ENCODE data around the gene SLC27A3.

Gene SLC27A3

DNA sequence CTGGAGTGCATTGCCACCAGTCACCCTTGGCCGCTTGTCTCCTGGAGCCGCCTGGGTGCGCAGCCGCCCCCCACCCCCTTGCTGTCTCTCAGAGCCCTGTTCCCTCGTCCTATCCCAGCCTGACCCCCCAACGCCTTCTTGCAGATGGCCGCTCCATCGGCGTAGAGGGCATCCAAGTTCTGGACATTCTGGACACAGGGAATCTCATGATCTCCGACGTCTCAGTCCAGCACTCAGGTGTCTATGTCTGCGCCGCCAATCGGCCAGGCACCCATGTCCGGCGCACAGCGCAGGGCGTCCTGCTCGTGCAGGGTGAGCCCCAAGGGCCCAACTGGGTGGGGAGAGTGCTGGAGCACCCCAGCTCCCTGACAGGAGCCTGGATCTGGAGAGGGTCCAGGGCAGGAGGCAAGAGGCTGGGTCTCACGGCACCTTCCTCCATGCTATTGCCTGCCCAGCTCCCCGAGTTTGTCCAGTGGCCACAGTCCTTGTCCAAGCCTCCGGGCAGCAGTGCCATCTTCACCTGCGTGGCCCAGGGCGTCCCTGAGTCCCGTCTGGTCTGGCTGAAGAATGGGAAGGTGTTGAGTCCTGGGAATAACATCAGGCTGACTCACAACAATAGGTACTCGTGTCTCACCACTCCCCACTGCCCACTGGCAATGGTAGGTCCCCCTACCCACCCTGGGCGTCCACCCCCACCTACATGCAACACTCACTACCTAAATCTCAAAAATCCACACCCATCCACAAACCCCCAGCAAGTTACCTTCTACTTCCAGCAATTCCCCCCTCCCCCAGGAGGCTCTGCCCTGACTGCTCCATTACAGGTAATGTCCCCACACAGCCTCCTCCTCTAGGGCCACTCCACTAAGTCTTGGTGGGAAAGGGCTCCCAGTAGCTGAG is 24.6 kb downstream of the SLC27A3 start:
- no peak for DNase-seq (ENCODE audit: low spot score)

DNA sequence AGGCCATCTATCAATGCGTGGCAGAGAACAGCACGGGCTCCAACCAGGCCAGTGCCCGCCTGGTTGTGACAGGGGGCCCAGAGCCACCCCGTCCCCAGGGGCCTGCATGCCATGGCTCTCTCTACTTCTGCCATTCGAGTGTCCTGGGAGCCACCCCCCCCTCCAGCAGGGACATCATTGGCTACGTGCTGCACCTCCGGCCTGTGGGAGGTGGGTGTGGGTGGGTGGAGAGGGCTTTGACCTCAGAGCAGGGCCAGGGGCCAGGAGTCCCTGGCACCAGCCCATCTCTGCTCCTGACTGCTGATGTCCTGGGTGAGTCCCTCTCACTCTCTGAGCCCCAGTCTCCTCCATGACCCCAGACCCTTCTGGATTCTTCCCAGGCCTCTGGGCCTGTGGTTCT is 25.3 kb downstream of the SLC27A3 start:
- no peak for DNase-seq (ENCODE audit: low spot score)

DNA sequence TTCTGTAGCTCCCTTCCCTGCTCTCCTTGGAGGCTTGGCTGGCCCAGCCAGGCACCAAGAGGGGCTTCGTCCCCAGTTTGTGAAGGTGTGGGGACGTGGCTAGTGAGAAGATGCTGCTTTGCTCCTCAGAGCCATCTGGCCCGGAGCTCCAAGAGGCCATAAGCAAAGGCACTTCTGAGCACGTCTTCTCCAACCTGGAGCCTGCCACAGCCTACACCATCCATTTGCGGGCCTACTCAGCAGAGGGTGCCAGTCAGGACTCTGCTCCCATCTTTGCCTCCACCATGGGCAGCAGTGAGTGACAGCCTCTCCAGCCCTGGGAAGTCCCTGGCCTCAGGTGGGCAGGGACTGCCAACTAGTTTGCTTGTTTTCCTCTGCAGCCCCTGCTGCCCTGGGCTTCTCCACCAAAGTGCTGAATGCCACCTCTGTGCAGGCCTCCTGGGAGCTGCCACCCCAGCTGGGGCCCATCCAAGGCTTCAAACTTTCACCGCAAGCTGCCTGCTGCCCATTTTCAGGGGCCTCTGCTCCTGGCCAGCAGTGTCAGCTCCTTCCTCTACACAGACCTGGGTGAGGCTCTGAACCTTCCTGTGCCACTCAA is 25.9 kb downstream of the SLC27A3 start:
- no peak for DNase-seq (ENCODE audit: low spot score)

DNA sequence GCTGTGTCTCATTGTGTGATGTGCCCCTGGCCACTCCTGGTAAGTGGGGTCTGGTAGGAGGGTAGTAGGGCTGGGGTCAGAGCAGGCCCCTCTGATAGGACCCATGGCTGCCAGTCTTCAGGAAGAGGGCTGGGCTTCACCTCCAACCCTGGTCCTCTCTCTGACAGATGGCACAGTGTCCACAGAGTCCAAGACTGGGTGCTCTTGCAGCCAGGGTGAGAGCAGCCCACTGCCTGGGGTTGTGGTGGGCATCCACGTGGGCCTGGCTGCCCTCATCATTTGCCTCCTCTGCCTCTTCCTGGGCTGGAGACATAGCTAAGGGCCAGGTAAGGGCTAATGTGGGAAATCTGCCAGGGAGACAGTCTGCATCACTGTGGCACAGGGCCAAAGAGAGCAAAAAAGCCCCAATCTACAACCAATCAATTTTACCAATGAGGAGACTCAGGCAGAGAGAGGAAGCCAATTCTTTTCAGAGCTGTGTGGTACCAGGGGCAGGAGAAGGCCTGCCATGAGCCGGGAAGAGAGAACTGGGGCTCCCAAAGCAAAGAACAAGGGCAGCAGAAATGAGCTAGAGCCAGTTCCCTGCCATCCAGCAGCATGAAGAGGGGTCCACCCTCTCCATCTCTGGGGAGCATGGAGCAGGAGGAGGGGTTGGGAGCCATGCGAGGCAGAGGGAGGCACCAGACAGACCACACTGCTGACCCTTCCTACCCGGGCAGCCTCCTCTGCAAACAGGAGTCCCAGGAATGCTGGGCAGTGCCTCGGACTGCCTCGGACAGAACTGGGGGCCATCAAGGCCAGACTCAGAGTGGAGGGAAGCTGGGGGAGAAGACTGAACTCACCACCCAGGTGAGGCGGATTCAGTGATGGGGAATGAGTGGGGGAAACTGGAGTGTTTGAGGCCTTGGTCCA is 26.8 kb downstream of the SLC27A3 start:
- DNase-seq (ENCODE audit: low spot score) = no peak

DNA sequence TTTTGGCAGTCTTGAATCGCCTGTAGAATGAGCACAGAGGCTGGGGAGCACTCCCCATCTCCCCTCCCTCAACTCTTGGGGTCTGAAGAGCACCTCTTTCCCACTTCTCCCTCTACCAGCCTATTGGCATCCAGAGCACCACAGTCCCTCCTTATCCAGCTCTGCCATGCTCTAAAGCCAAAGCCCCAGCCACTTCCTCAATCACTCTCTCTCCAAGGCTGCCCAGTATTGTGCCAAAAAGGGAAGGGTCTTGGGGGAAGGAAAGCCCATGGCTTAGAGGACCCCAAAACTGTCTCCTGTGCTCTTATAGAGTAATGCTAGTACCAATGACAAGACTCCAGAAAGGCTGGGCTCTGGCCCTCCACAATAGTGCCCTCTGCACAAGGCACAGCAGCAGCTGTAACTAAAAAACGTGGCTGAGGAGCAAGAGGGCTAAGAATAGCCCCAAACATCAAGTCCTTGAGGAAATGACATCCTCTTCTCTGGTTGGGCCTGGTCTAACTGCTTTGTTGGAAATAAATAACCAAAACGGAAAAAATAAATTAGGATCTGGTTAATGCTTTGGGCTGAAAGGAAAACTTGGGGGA is 28.4 kb downstream of the SLC27A3 start:
- DNase-seq (ENCODE audit: low spot score) = no peak

DNA sequence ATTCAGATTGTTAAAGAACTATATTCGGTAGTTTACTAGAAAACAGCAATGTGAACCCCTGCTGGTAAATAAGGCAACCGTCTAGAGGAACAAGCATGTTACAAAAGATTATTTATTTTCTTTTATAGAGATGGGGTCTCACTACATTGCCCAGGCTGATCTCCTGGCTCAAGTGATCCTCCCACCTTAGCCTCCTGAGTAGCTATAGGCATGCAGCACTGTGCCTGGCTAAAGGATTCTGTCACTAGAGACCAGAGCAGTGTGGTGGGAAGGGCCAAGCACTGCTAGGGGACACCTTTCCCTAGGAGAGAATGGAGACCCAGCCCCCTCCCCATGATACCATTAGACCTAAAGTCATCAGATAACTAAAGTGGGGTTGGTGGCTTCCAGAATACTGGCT is 28.9 kb downstream of the SLC27A3 start:
- DNase-seq (ENCODE audit: low spot score) = no peak

DNA sequence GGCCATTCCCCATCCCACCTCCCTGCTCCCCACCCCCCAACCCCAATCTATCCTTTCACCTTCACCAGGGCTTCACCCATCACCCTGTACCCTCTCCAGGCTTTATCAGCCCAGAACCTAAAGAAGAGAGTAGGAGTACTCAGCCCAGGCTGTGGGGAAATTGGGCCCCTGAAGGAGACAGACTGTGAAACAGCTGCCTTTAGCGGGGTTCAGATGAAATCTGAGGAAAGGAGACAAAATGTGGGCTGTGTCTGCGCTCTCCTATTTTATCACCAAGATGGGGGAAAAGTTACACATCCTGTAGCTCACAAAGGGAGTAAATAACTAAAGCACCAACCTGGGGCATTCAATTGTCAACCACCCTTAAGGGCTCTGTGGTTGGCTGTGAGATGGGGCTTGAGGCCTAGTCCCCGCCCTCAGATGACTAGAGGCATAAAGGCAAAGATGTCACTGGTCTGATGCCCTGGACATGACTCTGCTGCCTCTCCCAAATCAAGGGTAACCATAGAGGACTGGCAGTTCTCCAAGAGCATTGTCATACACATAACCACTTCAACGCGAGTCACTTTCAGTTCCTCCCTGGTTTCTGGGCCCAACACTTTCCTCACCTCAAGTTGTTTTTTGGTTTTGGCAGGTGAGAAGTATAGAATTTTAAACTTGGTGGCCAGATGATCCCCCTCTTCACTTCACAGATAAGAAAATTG is 30.0 kb downstream of the SLC27A3 start:
- DNase-seq (ENCODE audit: low spot score) = peak; percentile 68

DNA sequence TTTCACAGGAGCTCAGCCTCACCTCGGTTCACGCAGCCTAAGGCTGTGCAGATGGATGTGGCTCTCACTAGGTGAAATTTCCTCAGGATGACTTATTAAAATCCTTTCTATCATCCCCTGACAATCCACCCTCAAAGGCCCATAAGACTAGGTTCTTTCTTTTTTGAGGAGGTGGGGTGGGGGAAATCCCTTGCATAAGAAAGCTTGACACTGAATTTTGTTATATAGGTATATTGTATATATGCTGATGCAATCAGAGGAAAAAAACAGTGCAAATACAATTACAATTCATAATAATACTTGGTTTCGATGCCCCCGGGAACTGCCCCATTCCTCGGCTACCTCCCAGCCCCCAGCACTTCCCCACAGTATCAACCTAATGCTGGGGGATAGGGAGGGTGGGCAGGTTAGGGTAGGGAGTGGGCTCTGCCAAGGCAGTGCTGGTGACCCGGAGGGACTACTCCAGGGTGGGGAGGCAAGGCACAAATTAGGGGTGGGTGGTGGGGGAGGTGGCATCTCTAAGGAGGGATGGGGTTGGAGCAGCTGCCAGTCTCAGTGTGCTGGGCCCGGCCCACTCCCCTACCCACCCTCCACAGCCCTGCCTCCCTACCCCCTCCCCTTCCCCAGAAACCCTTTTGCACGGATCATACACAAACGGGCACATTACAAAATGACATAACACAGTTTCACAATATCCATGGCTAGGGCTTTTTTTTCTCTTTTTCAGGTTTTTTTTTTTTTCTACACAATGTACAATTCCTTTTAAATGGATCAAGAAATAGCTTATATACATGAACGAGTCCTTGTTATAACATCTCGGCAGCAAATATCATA is 30.9 kb downstream of the SLC27A3 start:
- DNase-seq (ENCODE audit: low spot score) = no peak

DNA sequence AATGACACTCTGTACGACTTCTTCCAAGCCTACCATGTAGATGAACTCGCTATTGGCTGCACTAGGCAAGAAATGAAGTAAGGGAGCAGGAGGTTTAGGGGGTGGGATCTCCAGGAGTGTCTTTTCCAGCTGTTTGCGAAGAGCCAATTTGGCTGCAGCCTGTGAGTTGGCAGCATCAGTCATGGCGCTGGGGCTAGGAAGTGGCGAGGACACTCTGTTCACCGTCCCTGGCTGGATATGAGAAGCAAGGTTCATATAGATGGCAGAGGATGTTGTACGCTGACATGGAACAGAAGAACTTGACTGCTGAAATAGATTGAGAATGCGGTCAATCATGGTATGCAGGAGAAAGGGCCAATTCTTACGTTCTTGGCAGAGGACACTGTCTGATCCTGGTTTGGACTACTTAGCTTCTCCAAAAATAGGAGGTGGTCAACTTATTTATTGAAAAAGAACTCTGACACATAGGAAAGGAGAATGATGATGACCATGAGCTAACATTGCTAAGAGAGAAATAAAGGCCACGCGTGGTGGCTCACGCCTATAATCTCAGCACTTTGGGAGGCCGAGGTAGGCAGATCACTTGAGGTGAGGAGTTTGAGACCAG is 41.2 kb downstream of the SLC27A3 start:
- no peak for DNase-seq (ENCODE audit: low spot score)

DNA sequence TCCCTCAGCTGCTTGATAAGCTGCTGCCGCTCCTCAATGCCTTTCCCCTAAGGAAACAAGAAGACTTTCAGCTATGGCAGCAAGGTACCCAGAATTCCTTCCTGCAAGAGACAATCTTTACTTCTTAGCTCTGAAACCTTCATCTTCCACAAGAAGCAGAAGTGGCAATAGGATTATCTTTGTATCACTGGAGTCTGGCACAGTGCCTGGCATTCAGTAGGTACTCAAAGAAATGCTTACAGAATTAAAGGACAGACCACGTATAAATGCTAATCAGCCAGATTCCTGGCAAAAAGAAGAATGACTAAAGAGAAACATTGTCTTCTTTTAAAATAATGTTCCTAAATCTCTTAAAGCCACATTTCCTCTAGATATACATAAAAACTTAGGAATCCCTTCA is 43.7 kb downstream of the SLC27A3 start:
- no peak for DNase-seq (ENCODE audit: low spot score)

DNA sequence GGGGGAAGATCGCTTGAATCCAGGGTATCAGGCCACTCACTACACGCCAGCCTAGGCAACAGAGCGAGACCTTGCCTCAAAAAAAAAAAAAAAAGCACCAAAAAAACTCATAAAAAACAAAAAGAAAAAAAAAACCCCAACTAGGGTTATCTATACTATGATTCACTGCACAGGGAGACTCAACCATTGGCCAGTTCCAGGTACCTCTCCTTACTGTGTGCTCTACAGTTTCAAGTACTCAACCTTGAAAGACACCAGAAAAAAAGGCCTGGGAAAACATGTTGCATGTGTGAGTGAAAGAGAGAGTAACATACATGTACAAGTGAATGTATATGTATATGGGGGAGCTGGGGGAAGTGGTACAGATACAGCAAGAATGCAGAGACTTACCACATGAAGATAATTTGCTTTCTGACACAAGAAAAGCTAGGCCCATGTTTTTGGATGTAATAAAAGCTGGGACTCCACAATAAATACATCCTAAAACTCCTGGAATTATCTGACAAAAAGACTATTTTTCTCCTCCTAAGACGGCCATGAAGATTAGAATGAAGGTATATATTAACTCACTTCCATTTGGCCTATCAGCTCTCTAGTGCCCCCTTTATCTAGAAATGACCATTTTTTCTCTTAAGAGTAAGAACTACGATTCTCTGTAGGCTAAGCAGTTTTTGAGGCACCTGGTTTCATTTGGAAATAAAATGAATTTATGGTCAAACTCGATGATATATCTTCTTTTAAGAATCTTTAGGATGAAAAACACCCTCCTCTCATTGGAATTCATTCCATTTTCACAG is 52.2 kb downstream of the SLC27A3 start:
- DNase-seq (ENCODE audit: low spot score) = no peak

Measured in Ammon's horn (tissue), 1 donor.